DOHH2 (cell line): ENCODE measurements around the gene APOC3.

Experiments used
- CTCF ChIP-seq: fragments of 200-600 bp; sonication (generic); IDR thresholded peaks from one replicate; pipeline ENCODE4 v1.5.1; 2014; ENCODE audit warnings: antibody characterized with exemption, mild to moderate bottlenecking, low read depth, low read length; ENCODE audit not compliant: poor library complexity, severe bottlenecking
- EZH2phosphoT487 ChIP-seq: fragments of 200-600 bp; sonication (generic); IDR thresholded peaks from 2 replicates; pipeline ENCODE4 v1.6.1; 2017; ENCODE audit warnings: borderline replicate concordance, mild to moderate bottlenecking, antibody characterized with exemption, low read length, moderate library complexity, mixed read lengths

DNA sequence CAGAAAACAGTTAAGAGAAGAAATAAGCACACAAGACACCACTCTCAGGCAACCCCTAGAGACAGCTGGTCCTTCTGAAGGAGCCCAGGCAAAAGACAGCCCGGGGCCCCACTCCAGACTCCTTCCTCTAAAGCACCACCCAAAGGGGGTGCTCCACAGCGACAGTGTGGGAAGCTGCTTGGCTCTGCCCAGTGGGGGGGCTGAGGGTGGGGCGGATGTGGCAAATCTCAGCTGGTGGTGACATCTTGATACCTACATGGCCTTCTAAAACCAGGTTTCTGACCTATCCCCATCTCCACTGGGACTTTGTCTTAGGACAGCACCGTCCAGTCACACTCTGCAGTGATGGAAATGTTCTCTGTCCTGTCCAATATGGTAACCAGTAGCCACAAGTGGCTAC is 17.9 kb downstream of the APOC3 start:
- TF ChIP-seq CTCF, result no peak
- TF ChIP-seq EZH2phosphoT487, result no peak
